RWPE2 (cell line): ENCODE results near the gene XPO5.

Source experiments
- ATAC-seq: fragments of 200-7000 bp; cut with Tn5 transposase; 3 replicates; pipeline ENCODE4 v1.9.1; 2021; ENCODE audit warnings: low read depth
- DNase-seq: peaks from one replicate; pipeline ENCODE4 v3.0.0-alpha.2; 2020; ENCODE audit warnings: low spot score
- H3K27ac ChIP-seq: fragments of 450-650 bp; 2 replicates; pipeline ENCODE4 v1.5.1; 2017; ENCODE audit warnings: mild to moderate bottlenecking; ENCODE audit not compliant: poor library complexity, severe bottlenecking
- H3K27me3 ChIP-seq: fragments of 250-450 bp; sonication (Bioruptor Pico); 2 replicates; pipeline ENCODE4 v1.5.1; 2021; ENCODE audit warnings: mild to moderate bottlenecking, moderate library complexity; ENCODE audit not compliant: insufficient read depth, poor library complexity, severe bottlenecking
- H3K36me3 ChIP-seq: fragments of 250-450 bp; sonication (Bioruptor Pico); 2 replicates; pipeline ENCODE4 v1.5.1; 2020; ENCODE audit warnings: low read depth, mild to moderate bottlenecking, moderate library complexity
- H3K4me1 ChIP-seq: fragments of 250-450 bp; sonication (Bioruptor Pico); 2 replicates; pipeline ENCODE4 v1.5.1; 2021; ENCODE audit warnings: mild to moderate bottlenecking, moderate library complexity; ENCODE audit not compliant: insufficient read depth, poor library complexity, severe bottlenecking
- H3K4me3 ChIP-seq: fragments of 250-450 bp; sonication (Bioruptor Pico); 2 replicates; pipeline ENCODE4 v1.5.1; 2021; ENCODE audit warnings: mild to moderate bottlenecking, moderate library complexity; ENCODE audit not compliant: severe bottlenecking
- H3K9me3 ChIP-seq: fragments of 250-450 bp; sonication (Bioruptor Pico); 2 replicates; pipeline ENCODE4 v1.5.1; 2021; ENCODE audit warnings: mild to moderate bottlenecking, moderate library complexity; ENCODE audit not compliant: severe bottlenecking
- CTCF ChIP-seq: fragments of 450-650 bp; IDR thresholded peaks from one replicate; pipeline ENCODE4 v1.5.1; 2017; ENCODE audit warnings: mild to moderate bottlenecking, moderate library complexity; ENCODE audit not compliant: poor library complexity, severe bottlenecking

XPO5 gene

GRCh38 chr6:43520097-43520496, 55.7 kb downstream of the XPO5 start:
- no peaks in the 10 kb centered on the region for H3K27me3 ChIP-seq
- TF ChIP-seq CTCF: no peak
- no peaks in the 10 kb centered on the region for H3K4me1 ChIP-seq
- peaks cover 71% of the 10 kb centered on the region for H3K36me3 ChIP-seq
- H3K4me3 ChIP-seq: no peak overlapping the region
- no peak for DNase-seq
- no peak overlapping the region for H3K27ac ChIP-seq
- ATAC-seq: no peak
- H3K9me3 ChIP-seq: no peaks in the 10 kb centered on the region

DNA sequence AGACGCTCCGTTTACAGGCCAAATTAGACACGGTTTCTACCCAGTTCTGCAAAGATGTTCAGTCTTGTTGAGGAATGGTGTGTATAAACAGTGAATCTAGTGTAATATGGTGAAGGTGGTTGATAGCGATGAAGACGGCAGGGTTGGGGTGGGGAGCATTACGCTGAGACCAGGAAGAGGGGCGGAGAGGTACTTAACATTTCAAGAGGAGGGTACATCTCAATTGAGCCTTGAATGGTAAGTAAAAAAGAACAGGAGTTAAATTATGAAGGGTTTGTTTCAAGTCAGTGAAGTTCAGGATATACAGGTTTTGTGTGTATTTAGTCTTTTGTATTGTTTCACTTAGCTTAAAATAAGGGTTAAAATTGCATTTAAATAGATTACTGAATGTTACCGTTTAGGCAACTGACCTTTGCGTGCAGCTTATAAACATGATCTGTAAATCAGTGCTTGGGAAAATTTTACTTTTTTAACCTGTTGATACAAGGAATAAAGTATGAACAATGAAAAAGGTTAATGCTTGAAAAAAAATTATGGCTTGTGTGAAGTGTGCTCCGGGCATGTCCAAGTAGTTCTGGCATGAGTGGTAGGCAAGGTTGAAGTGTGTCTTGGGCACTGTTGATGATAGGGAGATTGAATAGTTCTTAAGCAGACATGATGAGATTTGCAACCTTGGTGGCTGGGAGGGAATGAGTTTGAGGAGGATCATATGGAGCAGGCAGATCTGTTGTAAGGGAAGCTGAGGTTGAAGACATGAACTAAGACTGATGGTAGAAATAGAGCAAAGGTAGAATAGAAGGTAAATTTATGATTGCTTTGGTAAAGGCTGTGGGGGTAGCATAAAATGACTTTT, 58.1 kb downstream of the XPO5 start:
- no peaks in the 10 kb centered on the region for H3K9me3 ChIP-seq
- H3K27me3 ChIP-seq: no peaks in the 10 kb centered on the region
- H3K4me1 ChIP-seq: no peaks in the 10 kb centered on the region
- peak overlapping the region; percentile 79 for H3K4me3 ChIP-seq
- peaks cover 67% of the 10 kb centered on the region for H3K36me3 ChIP-seq
- H3K27ac ChIP-seq: peak overlapping the region; percentile 43
- no peak for TF ChIP-seq CTCF
- ATAC-seq (no peak), DNase-seq (no peak)

DNA sequence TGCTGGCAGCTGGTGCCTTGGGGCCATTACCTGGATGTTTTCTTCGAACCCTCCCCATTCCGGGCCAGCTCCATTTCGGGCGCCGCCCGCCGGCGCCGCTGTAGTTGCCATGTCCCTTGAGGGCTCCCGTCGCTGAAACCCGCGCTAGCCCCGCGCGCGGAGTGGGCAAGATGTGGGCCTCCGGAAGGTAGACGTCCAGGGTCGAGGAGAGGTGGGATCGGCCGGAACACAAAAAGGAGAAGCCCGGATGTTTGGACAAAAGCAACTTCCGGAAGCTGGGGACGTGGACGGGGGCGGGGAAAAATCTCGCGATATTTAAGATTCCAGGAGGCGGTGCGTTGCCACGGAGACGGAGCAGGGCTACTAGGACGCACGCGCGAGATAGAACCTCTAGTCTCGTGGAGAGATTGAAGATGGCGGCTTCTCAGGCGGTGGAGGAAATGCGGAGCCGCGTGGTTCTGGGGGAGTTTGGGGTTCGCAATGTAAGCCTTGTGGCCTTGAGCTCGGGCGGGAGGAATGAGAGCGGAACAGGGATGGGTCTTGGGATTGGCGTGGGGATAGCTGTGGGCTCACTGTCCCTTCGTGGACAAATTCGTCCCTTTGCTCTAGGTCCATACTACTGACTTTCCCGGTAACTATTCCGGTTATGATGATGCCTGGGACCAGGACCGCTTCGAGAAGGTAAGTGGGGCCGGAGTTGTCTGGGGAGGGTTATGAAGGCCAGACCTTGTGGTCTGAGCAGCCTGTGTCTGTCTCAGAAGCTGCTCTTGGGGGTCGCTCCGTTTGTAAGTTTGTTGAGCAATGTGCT, 58.9 kb downstream of the XPO5 start, which contains the start of the genes POLR1C and YIPF3:
TSS of gene POLR1C (plus strand) at position 393 of the 808 bp plus-strand sequence. CDS start at position 414, 21 bp downstream.
TSS of gene YIPF3 (minus strand) at position 230 of the 808 bp plus-strand sequence. CDS start at position 111, 119 bp downstream.
- peak within 1 kb of the TSS; percentile 43 for H3K27ac ChIP-seq
- H3K27me3 ChIP-seq: no peaks in the 10 kb centered on the region
- no peaks in the 10 kb centered on the region for H3K4me1 ChIP-seq
- peak; percentile 96 for DNase-seq
- peak within 1 kb of the TSS; percentile 79 for H3K4me3 ChIP-seq
- ATAC-seq: peak; percentile 86
- no peak for TF ChIP-seq CTCF
- H3K36me3 ChIP-seq: peaks cover 59% of the 10 kb centered on the region
- H3K9me3 ChIP-seq: no peaks in the 10 kb centered on the region

DNA sequence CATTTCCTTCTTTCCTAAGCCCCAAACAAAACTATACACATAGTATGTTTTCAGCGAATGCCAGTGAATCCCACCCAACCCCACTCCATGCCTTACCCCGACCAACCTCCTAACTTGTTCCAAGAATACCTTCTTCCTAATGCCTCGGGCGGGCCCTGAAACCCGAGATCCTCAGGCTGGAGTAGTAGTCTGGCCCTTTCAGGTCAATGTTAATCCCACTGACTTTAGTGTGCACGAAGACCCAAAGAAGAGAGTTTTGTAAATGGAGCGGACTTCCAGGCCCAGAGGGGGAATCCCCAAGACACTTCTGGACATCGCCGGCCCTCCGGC, 59.5 kb downstream of the XPO5 start:
- no peaks in the 10 kb centered on the region for H3K9me3 ChIP-seq
- H3K4me3 ChIP-seq: peak overlapping the region; percentile 79
- H3K27ac ChIP-seq: peak overlapping the region; percentile 43
- peaks cover 53% of the 10 kb centered on the region for H3K36me3 ChIP-seq
- no peak for TF ChIP-seq CTCF
- DNase-seq: no peak
- no peaks in the 10 kb centered on the region for H3K4me1 ChIP-seq
- H3K27me3 ChIP-seq: no peaks in the 10 kb centered on the region
- peak; percentile 40 for ATAC-seq
